SK-N-SH (cell line): Measurements from ENCODE around the gene TMEM176B. TPM values are rescaled to one million over a fixed set of nuclear protein-coding genes. Genes with fewer than 3 reads are reported as not detected.

Experiments
- CTCF ChIA-PET: fragments of 300-600, 350-600 bp; formaldehyde crosslinking; extraction: SDS; loops from one replicate; lab custom pipeline; 2021; lab: Yijun Ruan, JAX
- POLR2A ChIA-PET: fragments of 350-600 bp; sonication (Branson Sonifier 250); formaldehyde crosslinking; extraction: SDS; loops from one replicate; lab custom pipeline; 2020; ENCODE audit warnings: antibody characterized with exemption, inconsistent platforms; lab: Yijun Ruan, JAX
- DNase-seq: peaks from one replicate; pipeline ENCODE4 v3.0.0; 2012
- H2AFZ ChIP-seq: fragments of 200-600 bp; sonication (generic); 2 replicates; pipeline ENCODE4 v1.8.1; 2016; ENCODE audit warnings: antibody characterized with exemption, mild to moderate bottlenecking, low read depth
- H3F3A ChIP-seq: fragments of 200-600 bp; sonication (generic); replicated peaks from 2 replicates; pipeline ENCODE3; 2016; ENCODE audit warnings: antibody characterized with exemption, mild to moderate bottlenecking; ENCODE audit not compliant: insufficient read depth
- H3K27ac ChIP-seq, 2 experiments: fragments of 200-500 bp in 1 of 2; fragments of 200-600 bp in 1 of 2; sonication (Bioruptor generic) in 1 of 2; sonication (generic), shearing (Covaris generic) in 1 of 2; 2 replicates each; pipeline versions ENCODE4 v1.5.1 to v1.6.1; 2014 to 2016; ENCODE audit warnings: low read depth in 2 of 2, inconsistent platforms in 1 of 2, low read length in 1 of 2, mild to moderate bottlenecking in 1 of 2, mixed read lengths in 1 of 2
- H3K27me3 ChIP-seq: fragments of 200-600 bp; sonication (generic), shearing (Covaris generic); 2 replicates; pipeline ENCODE4 v1.6.1; 2016; ENCODE audit warnings: mixed run types; ENCODE audit not compliant: insufficient read depth
- H3K36me3 ChIP-seq, 2 experiments: fragments of 200-500 bp in 1 of 2; fragments of 200-600 bp in 1 of 2; sonication (Bioruptor generic) in 1 of 2; sonication (generic) in 1 of 2; replicated peaks in 1 of 2; 2 replicates each; pipeline versions ENCODE3 to v1.5.1; 2014 to 2016; ENCODE audit warnings: low read length in 1 of 2, mild to moderate bottlenecking in 1 of 2; ENCODE audit not compliant: insufficient read depth in 2 of 2, control insufficient read depth in 1 of 2
- H3K4me1 ChIP-seq, 2 experiments: fragments of 200-500 bp in 1 of 2; fragments of 200-600 bp in 1 of 2; sonication (Bioruptor generic) in 1 of 2; sonication (generic), shearing (Covaris generic) in 1 of 2; 2 replicates each; pipeline versions ENCODE4 v1.5.1 to v1.6.1; 2014 to 2016; ENCODE audit warnings: low read depth in 1 of 2, low read length in 1 of 2, mixed run types in 1 of 2; ENCODE audit not compliant: insufficient read depth in 2 of 2, control insufficient read depth in 1 of 2
- H3K4me2 ChIP-seq: fragments of 200-600 bp; sonication (generic), shearing (Covaris generic); 2 replicates; pipeline ENCODE4 v1.6.1; 2017; ENCODE audit warnings: mixed run types
- H3K4me3 ChIP-seq, 2 experiments: fragments of 200-500 bp in 1 of 2; fragments of 200-600 bp in 1 of 2; sonication (Bioruptor generic) in 1 of 2; sonication (generic), shearing (Covaris generic) in 1 of 2; 2 replicates each; pipeline versions ENCODE4 v1.5.1 to v1.8.1; 2014 to 2016; ENCODE audit warnings: low read depth in 2 of 2, inconsistent platforms in 1 of 2, low read length in 1 of 2, mild to moderate bottlenecking in 1 of 2, mixed read lengths in 1 of 2, moderate library complexity in 1 of 2
- H3K79me2 ChIP-seq: fragments of 200-600 bp; sonication (generic); 2 replicates; pipeline ENCODE4 v1.8.1; 2017; ENCODE audit warnings: mild to moderate bottlenecking; ENCODE audit not compliant: insufficient read depth
- H3K9ac ChIP-seq: fragments of 200-600 bp; sonication (generic); 2 replicates; pipeline ENCODE4 v1.6.1; 2017; ENCODE audit warnings: mixed run types
- H3K9me2 ChIP-seq: fragments of 200-600 bp; sonication (generic); 2 replicates; pipeline ENCODE4 v1.6.1; 2017; ENCODE audit warnings: mixed run types
- H3K9me3 ChIP-seq: fragments of 200-600 bp; sonication (generic); 2 replicates; pipeline ENCODE4 v1.6.1; 2017; ENCODE audit warnings: mixed run types, mild to moderate bottlenecking, moderate library complexity
- H4K20me1 ChIP-seq: fragments of 200-600 bp; sonication (generic); 2 replicates; pipeline ENCODE4 v1.6.1; 2017; ENCODE audit warnings: mild to moderate bottlenecking, mixed run types; ENCODE audit not compliant: insufficient read depth
- CHD2 ChIP-seq: fragments of 150-350 bp; IDR thresholded peaks from 2 replicates; pipeline ENCODE4 v1.6.1; 2018; ENCODE audit warnings: low read length; ENCODE audit not compliant: partially characterized antibody
- FOXJ3 ChIP-seq: sonication (generic); formaldehyde crosslinking; IDR thresholded peaks from 2 replicates; pipeline ENCODE4 v1.5.1; 2020; ENCODE audit warnings: mild to moderate bottlenecking, missing genetic modification reagents
- GABPA ChIP-seq: IDR thresholded peaks from 2 replicates; pipeline ENCODE4 v1.4.0; 2012; ENCODE audit warnings: low read depth, mild to moderate bottlenecking
- GATA2 ChIP-seq: sonication (generic); formaldehyde crosslinking; IDR thresholded peaks from 2 replicates; pipeline ENCODE4 v1.5.0; 2020; ENCODE audit warnings: mild to moderate bottlenecking, missing genetic modification reagents
- JUND ChIP-seq: IDR thresholded peaks from 2 replicates; pipeline ENCODE4 v1.4.0; 2012
- MXI1 ChIP-seq: IDR thresholded peaks from 2 replicates; pipeline ENCODE4 v1.6.1; 2012; ENCODE audit warnings: mild to moderate bottlenecking, low read depth, low read length, improper control_type of control experiment
- NFIC ChIP-seq: IDR thresholded peaks from 2 replicates; pipeline ENCODE4 v1.4.0; 2012; ENCODE audit warnings: borderline replicate concordance
- RAD21 ChIP-seq: IDR thresholded peaks from 2 replicates; pipeline ENCODE4 v1.6.1; 2012; ENCODE audit warnings: mild to moderate bottlenecking, low read length
- RXRA ChIP-seq: IDR thresholded peaks from 2 replicates; pipeline ENCODE4 v1.4.0; 2012; ENCODE audit warnings: low read depth, mild to moderate bottlenecking, borderline replicate concordance
- SIN3A ChIP-seq: IDR thresholded peaks from 2 replicates; pipeline ENCODE4 v1.6.1; 2012; ENCODE audit warnings: low read depth, mild to moderate bottlenecking, low read length, moderate library complexity, borderline replicate concordance
- SMC3 ChIP-seq: IDR thresholded peaks from 2 replicates; pipeline ENCODE4 v1.6.1; 2012; ENCODE audit warnings: low read depth, low read length, improper control_type of control experiment
- TAF1 ChIP-seq: IDR thresholded peaks from 2 replicates; pipeline ENCODE4 v1.6.1; 2012; ENCODE audit warnings: low read depth, mild to moderate bottlenecking, low read length, moderate library complexity, borderline replicate concordance
- TCF12 ChIP-seq: IDR thresholded peaks from 2 replicates; pipeline ENCODE4 v1.4.0; 2012
- WGBS: methylation state at CpG from one replicate; pipeline ENCODE4 v1.1.6; 2017; ENCODE audit warnings: low lambda C conversion rate; 5-methylcytosine and 5-hydroxymethylcytosine counted together
- polyA plus RNA-seq, 3 experiments: library from polyadenylated mRNA; depleted of rRNA; stranded (reverse); fragments of >200 nt; gene quantifications; 2 replicates each; pipeline ENCODE4 v1.2.3, GENCODE V29; 2012
- TF ChIP-seq, protein P1 (sequence below): IDR thresholded peaks from 2 replicates; pipeline ENCODE4; 2012
- TF ChIP-seq, protein P2 (sequence below): IDR thresholded peaks from 2 replicates; pipeline ENCODE4 v1.4.0; 2012; ENCODE audit warnings: low read depth, borderline replicate concordance
- TF ChIP-seq, protein P3 (sequence below): IDR thresholded peaks from 2 replicates; pipeline ENCODE4 v1.4.0; 2012; ENCODE audit warnings: low read depth, borderline replicate concordance
- TF ChIP-seq, protein P4 (sequence below): fragments of 200-600 bp; sonication (generic); IDR thresholded peaks from 2 replicates; pipeline ENCODE4 v1.6.1; 2017; ENCODE audit warnings: antibody characterized with exemption, mild to moderate bottlenecking, moderate library complexity
- TF ChIP-seq, protein P5 (sequence below): IDR thresholded peaks from 2 replicates; pipeline ENCODE4 v1.4.0; 2012; ENCODE audit warnings: low read depth
- TF ChIP-seq, protein P6 (sequence below): fragments of 150-350 bp; IDR thresholded peaks from 2 replicates; pipeline ENCODE4 v1.6.1; 2017; ENCODE audit warnings: antibody characterized with exemption, low read length, low read depth, borderline replicate concordance

The TMEM176B gene
- polyA plus RNA-seq, 1 of the 3 experiments (the other 2 are of a cell fraction) = not detected

DNA sequence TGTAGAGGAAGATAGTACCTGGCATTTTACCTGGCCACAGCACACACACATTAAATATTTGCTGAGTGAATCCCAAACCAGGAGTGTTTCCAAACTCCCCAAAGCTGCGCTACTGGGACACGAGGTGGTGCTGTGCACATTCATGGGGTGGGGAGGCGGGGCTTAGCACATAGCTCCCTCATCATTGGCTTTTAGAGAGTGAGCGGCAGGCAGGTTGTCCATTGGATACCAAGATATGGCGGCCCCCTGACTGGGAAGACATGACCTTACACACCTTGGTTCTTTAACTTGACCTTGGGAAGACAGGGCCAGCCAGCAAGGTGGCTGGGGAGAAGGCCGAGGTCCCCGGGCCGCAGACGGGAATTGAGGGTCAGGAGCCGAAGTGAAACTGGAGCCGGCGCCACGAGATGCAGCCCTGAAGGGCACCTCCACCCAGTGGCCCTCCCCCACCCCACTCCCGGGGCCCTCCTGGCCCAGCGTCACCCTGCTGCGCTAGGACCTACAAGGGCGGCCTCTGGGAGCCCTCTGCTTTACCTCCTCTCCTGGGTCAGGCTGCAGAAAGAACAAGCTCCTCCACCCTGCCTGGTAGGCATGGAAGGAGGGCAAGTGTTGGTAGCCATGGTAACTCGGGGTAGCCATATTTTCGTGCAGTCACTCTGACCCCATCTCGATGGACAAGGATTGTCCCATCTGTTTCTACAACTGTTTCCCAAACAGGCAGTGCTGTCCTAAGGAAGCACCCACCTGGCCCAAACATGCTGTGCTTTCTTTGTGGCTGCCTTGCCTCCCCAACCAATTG, 24.4 kb upstream of the TMEM176B start:
- no peaks in the 10 kb centered on the region for H3K79me2 ChIP-seq
- no peak overlapping the region for H3K27ac ChIP-seq
- no peaks in the 10 kb centered on the region for H3K9me2 ChIP-seq
- no peaks in the 10 kb centered on the region for H3F3A ChIP-seq
- DNase-seq = no peak
- H3K36me3 ChIP-seq = no peaks in the 10 kb centered on the region
- TF ChIP-seq, protein P1, sequence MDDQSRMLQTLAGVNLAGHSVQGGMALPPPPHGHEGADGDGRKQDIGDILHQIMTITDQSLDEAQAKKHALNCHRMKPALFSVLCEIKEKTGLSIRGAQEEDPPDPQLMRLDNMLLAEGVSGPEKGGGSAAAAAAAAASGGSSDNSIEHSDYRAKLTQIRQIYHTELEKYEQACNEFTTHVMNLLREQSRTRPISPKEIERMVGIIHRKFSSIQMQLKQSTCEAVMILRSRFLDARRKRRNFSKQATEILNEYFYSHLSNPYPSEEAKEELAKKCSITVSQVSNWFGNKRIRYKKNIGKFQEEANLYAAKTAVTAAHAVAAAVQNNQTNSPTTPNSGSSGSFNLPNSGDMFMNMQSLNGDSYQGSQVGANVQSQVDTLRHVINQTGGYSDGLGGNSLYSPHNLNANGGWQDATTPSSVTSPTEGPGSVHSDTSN = peak; percentile 47; the same call in 1 of the 2 replicates
- TF ChIP-seq SIN3A = no peak
- no peak for TF ChIP-seq RAD21
- WGBS = 67% methylated on average over 19 of the region's 20 CpGs
- H2AFZ ChIP-seq = no peak overlapping the region
- no peak overlapping the region for H3K4me2 ChIP-seq
- peaks cover 0 to 14% of the 10 kb centered on the region in 2 experiments; a peak in 2 of 4 replicates for H3K4me1 ChIP-seq
- H3K27me3 ChIP-seq = no peaks in the 10 kb centered on the region
- H3K9ac ChIP-seq = no peak overlapping the region
- no peaks in the 10 kb centered on the region for H3K9me3 ChIP-seq
- ChIA-PET CTCF (interaction anchor here (0.6 to 2.0 kb wide), 4 partner anchors 43 to 52 kb away, joined by 3 to 5 read pairs (median 3); no protein-coding TSS in a partner anchor), POLR2A (no interaction called here)
- no peaks in the 10 kb centered on the region for H4K20me1 ChIP-seq
- no peak overlapping the region for H3K4me3 ChIP-seq

DNA sequence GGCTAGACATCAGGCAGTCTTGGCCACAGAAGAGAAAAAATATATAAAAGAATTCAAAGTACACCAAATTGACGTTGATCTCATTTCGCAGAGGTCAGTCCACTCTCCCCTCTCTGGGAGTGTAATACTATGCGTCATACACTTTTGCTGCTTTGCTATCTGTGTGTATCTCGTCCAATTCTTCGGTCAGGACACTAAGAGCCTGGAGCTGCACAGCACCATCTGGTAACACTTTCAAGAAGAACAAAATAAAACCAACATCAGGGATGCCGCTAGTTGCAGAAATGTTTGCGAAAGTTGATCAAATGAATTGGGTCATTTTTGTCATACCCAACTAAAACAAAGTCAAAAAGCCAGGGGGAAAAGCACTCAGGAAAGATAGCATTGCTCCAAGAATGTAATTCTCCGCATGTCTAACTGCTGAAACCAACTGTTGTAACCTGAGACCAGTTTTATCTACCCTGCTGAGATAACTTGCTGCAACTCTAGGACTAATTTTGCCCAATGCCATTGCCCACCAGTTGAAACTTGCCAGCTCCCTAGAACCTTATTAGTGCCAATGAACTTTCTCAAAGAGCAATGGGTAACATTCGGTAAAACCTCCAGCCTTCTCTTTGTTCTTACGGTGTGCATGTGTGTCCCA, 23.4 kb upstream of the TMEM176B start:
- Histone ChIP-seq H3K9ac (no peak overlapping the region), H2AFZ (no peak overlapping the region), H3K9me2 (no peaks in the 10 kb centered on the region), H3K4me3 (no peak overlapping the region), H3K9me3 (no peaks in the 10 kb centered on the region), H3K27me3 (no peaks in the 10 kb centered on the region), H3K79me2 (no peaks in the 10 kb centered on the region), H3K36me3 (no peaks in the 10 kb centered on the region), H3K27ac (no peak overlapping the region), H3K4me1 (peaks cover 0 to 14% of the 10 kb centered on the region in 2 experiments; a peak in 2 of 4 replicates), H4K20me1 (no peaks in the 10 kb centered on the region), H3F3A (no peaks in the 10 kb centered on the region), H3K4me2 (no peak overlapping the region)
- 65% methylated on average over 10 of the region's 10 CpGs for WGBS
- DNase-seq = no peak
- POLR2A ChIA-PET = no interaction called here
- CTCF ChIA-PET = interaction anchor here (0.6 to 1.0 kb wide), 3 partner anchors 42 to 53 kb away, joined by 3 read pairs; no protein-coding TSS in a partner anchor
- TF ChIP-seq JUND = no peak
- TF ChIP-seq, protein P2, sequence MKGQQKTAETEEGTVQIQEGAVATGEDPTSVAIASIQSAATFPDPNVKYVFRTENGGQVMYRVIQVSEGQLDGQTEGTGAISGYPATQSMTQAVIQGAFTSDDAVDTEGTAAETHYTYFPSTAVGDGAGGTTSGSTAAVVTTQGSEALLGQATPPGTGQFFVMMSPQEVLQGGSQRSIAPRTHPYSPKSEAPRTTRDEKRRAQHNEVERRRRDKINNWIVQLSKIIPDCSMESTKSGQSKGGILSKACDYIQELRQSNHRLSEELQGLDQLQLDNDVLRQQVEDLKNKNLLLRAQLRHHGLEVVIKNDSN = no peak
- no peak for TF ChIP-seq CHD2
- TF ChIP-seq, protein P3, sequence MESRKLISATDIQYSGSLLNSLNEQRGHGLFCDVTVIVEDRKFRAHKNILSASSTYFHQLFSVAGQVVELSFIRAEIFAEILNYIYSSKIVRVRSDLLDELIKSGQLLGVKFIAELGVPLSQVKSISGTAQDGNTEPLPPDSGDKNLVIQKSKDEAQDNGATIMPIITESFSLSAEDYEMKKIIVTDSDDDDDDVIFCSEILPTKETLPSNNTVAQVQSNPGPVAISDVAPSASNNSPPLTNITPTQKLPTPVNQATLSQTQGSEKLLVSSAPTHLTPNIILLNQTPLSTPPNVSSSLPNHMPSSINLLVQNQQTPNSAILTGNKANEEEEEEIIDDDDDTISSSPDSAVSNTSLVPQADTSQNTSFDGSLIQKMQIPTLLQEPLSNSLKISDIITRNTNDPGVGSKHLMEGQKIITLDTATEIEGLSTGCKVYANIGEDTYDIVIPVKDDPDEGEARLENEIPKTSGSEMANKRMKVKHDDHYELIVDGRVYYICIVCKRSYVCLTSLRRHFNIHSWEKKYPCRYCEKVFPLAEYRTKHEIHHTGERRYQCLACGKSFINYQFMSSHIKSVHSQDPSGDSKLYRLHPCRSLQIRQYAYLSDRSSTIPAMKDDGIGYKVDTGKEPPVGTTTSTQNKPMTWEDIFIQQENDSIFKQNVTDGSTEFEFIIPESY = no peak
- TF ChIP-seq, protein P4, sequence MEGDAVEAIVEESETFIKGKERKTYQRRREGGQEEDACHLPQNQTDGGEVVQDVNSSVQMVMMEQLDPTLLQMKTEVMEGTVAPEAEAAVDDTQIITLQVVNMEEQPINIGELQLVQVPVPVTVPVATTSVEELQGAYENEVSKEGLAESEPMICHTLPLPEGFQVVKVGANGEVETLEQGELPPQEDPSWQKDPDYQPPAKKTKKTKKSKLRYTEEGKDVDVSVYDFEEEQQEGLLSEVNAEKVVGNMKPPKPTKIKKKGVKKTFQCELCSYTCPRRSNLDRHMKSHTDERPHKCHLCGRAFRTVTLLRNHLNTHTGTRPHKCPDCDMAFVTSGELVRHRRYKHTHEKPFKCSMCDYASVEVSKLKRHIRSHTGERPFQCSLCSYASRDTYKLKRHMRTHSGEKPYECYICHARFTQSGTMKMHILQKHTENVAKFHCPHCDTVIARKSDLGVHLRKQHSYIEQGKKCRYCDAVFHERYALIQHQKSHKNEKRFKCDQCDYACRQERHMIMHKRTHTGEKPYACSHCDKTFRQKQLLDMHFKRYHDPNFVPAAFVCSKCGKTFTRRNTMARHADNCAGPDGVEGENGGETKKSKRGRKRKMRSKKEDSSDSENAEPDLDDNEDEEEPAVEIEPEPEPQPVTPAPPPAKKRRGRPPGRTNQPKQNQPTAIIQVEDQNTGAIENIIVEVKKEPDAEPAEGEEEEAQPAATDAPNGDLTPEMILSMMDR = no peak
- TF ChIP-seq, protein P5, sequence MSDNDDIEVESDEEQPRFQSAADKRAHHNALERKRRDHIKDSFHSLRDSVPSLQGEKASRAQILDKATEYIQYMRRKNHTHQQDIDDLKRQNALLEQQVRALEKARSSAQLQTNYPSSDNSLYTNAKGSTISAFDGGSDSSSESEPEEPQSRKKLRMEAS = no peak
- no peak for TF ChIP-seq NFIC
- TF ChIP-seq SMC3 = no peak
- TF ChIP-seq RXRA = no peak
- no peak for TF ChIP-seq GATA2 (CRISPR knock-in tag)
- no peak for TF ChIP-seq FOXJ3 (CRISPR knock-in tag)
- TF ChIP-seq, protein P6, sequence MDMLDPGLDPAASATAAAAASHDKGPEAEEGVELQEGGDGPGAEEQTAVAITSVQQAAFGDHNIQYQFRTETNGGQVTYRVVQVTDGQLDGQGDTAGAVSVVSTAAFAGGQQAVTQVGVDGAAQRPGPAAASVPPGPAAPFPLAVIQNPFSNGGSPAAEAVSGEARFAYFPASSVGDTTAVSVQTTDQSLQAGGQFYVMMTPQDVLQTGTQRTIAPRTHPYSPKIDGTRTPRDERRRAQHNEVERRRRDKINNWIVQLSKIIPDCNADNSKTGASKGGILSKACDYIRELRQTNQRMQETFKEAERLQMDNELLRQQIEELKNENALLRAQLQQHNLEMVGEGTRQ = no peak
- no peak for TF ChIP-seq TCF12
- TF ChIP-seq MXI1 = no peak
- TF ChIP-seq TAF1 = no peak
- TF ChIP-seq GABPA = no peak
